Measurements from ENCODE around the gene OLFM3.

The OLFM3 gene

DNA sequence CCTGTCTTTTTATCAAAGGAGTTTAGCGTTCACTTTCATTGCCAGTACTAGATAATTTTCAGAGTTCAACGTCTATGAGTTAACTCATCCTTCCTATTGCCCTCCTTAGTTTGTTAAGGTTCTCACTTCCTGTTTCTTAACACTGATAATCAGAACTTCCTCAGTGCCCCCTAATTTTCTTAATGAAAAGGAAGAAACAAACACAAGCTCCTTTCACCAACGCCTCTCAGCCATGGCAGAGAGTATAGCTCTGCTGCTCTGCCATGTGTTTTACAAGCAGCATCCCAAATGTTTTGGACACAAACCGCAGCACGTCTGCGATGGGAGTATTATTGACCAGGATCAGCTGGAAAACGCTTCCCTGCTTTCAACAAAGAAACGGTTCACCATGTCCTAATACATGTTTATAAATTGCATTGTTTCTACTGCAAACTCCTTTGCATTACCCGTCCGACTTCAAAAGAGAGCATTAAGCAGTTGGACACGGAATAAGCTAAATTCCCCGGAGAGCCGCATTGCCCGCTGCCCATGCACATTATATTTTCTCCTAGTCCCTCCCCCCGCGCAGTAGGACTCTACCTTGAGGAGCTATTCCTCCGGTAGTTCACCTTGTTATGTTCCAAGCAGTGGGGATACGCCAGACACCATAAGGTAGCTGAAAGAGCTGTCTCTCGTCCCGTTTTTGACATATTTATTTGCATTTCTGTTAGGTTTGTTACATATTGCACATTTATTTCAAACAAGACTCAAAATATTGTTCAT lies 561 bp downstream of the OLFM3 start:
- ChIA-PET POLR2A (no interaction called here), CTCF (no interaction called here)
- TF ChIP-seq, protein P1, sequence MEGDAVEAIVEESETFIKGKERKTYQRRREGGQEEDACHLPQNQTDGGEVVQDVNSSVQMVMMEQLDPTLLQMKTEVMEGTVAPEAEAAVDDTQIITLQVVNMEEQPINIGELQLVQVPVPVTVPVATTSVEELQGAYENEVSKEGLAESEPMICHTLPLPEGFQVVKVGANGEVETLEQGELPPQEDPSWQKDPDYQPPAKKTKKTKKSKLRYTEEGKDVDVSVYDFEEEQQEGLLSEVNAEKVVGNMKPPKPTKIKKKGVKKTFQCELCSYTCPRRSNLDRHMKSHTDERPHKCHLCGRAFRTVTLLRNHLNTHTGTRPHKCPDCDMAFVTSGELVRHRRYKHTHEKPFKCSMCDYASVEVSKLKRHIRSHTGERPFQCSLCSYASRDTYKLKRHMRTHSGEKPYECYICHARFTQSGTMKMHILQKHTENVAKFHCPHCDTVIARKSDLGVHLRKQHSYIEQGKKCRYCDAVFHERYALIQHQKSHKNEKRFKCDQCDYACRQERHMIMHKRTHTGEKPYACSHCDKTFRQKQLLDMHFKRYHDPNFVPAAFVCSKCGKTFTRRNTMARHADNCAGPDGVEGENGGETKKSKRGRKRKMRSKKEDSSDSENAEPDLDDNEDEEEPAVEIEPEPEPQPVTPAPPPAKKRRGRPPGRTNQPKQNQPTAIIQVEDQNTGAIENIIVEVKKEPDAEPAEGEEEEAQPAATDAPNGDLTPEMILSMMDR (IDR thresholded peaks at IDR 0.05; ENCODE audit: insufficient read depth, low read length, missing control alignments): no peak
- no peak overlapping the region for H3K4me3 ChIP-seq (ENCODE audit: low read depth, low read length)
- no peak for DNase-seq (ENCODE audit: low read depth, low spot score)

DNA sequence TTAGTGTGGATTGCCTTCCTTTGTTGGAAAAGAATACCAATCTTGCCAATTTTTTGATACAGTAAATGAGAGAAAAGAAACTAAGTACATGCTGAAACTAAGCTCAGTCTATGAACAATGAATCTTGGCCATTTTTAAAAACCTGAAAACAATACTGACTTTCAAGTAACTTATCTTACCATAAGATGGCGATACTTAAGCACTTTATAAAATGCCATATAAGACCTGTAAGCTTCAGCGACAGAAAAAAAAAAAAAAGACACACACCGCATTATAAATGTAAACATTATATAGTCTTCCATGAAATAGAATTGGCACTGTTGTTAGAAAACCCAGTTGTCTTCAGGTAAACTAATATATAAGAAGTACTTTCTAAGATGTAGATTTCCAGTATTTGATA lies 3.0 kb downstream of the OLFM3 start:
- TF ChIP-seq, protein P1 (IDR thresholded peaks at IDR 0.05; ENCODE audit: insufficient read depth, low read length, missing control alignments): no peak
- POLR2A ChIA-PET: no interaction called here
- no peak overlapping the region for H3K4me3 ChIP-seq (ENCODE audit: low read depth, low read length)
- CTCF ChIA-PET: no interaction called here
- no peak for DNase-seq (ENCODE audit: low read depth, low spot score)

- DNase-seq (ENCODE audit: low read depth, low spot score): no peak
- TF ChIP-seq, protein P1 (IDR thresholded peaks at IDR 0.05; ENCODE audit: insufficient read depth, low read length, missing control alignments): no peak
- H3K4me3 ChIP-seq (ENCODE audit: low read depth, low read length): no peak overlapping the region
- POLR2A ChIA-PET: no interaction called here
- CTCF ChIA-PET: no interaction called here
Measured at GRCh38 chr1:101992821-101993575, 3.7 kb downstream of the OLFM3 start.

DNA sequence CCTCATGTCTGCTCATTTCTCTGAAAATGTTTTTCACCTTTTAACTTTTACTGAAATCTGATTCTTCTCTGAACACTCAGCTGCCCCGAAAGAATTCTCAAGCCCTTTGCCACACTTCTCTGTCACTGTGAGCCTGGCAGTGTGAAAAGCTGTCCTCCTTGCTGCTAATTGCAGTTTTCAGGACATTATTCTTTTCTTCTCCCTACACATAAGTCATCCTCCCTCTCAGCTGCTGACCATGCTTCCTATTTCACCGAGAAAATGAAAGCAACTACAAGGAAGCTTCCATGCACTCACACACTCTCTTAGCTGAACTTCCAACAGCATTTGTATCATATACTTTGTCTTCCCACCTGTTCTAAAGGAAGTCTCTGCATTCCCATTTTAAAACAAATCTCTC lies 15.8 kb downstream of the OLFM3 start:
- H3K4me3 ChIP-seq (ENCODE audit: low read depth, low read length): no peak overlapping the region
- no peak for DNase-seq (ENCODE audit: low read depth, low spot score)
- TF ChIP-seq, protein P1 (IDR thresholded peaks at IDR 0.05; ENCODE audit: insufficient read depth, low read length, missing control alignments): no peak
- ChIA-PET POLR2A (no interaction called here), CTCF (no interaction called here)

DNA sequence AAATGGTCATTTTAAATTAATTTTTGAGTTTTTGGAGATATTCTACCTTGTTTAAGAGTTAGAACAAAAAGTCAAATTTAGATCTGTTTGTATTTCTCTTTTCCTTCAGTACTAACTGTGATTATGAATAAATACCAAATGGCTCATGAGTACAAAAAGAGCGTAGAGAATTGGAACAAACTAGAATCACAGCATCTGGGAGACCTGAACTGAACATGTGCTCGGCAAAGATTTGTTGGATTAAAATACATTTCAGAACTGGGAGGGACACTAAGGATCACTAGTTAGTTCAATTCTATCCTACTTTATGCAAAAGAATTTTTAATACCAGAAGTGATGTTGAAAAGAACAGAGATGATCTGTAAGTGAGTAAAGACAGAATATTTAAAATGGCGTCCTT lies 19.5 kb downstream of the OLFM3 start:
- no peak overlapping the region for H3K4me3 ChIP-seq (ENCODE audit: low read depth, low read length)
- POLR2A ChIA-PET: no interaction called here
- CTCF ChIA-PET: no interaction called here
- DNase-seq (ENCODE audit: low read depth, low spot score): no peak
- TF ChIP-seq, protein P1 (IDR thresholded peaks at IDR 0.05; ENCODE audit: insufficient read depth, low read length, missing control alignments): no peak

- POLR2A ChIA-PET: no interaction called here
Measured at GRCh38 chr1:101976161-101976560, 20.6 kb downstream of the OLFM3 start.

More at GRCh38 chr1:101976161-101976560, 20.6 kb downstream of the OLFM3 start:
- no peak overlapping the region for H3K4me3 ChIP-seq (ENCODE audit: low read depth, low read length)
- DNase-seq (ENCODE audit: low read depth, low spot score): no peak
- TF ChIP-seq, protein P1 (IDR thresholded peaks at IDR 0.05; ENCODE audit: insufficient read depth, low read length, missing control alignments): no peak
- CTCF ChIA-PET: no interaction called here

Measured in AG04449 (cell line).